Keratinocyte (primary cell): ENCODE results near the gene SPECC1L. TPM values are rescaled to one million over a fixed set of nuclear protein-coding genes. Genes with fewer than 3 reads are reported as not detected.

Experiments used
- DNase-seq: peaks from one replicate; pipeline ENCODE4 v3.0.0-alpha.2; 2011; ENCODE audit warnings: low read depth, missing footprints, low spot score
- FAIRE-seq: peaks from 2 replicates; lab custom pipeline; 2011; peaks lifted over from hg19 to GRCh38; lab: Jason Lieb, UNC
- H2AFZ ChIP-seq: 2 replicates; pipeline ENCODE4 v1.6.0; 2012; ENCODE audit warnings: low read length, control low read depth, inconsistent platforms; ENCODE audit not compliant: control insufficient read depth
- H3K27ac ChIP-seq: 2 replicates; pipeline ENCODE4 v1.5.1; 2011; ENCODE audit warnings: low read length; ENCODE audit not compliant: control insufficient read depth, insufficient read depth
- H3K27me3 ChIP-seq: 3 replicates; pipeline ENCODE4 v1.6.0; 2011; ENCODE audit warnings: low read length; ENCODE audit not compliant: control insufficient read depth, insufficient read depth; ENCODE audit errors: extremely low read depth
- H3K36me3 ChIP-seq, 2 experiments: 2 replicates in 1 of 2; 3 replicates in 1 of 2; pipeline ENCODE4 v1.5.1; 2011; ENCODE audit warnings: low read length in 2 of 2, mild to moderate bottlenecking in 1 of 2; ENCODE audit not compliant: control insufficient read depth in 2 of 2, insufficient read depth in 2 of 2; ENCODE audit errors: extremely low read depth in 1 of 2
- H3K4me1 ChIP-seq: 3 replicates; pipeline ENCODE4 v1.5.1; 2011; ENCODE audit warnings: low read length; ENCODE audit not compliant: control insufficient read depth, insufficient read depth; ENCODE audit errors: extremely low read depth
- H3K4me2 ChIP-seq: 3 replicates; pipeline ENCODE4 v1.6.0; 2011; ENCODE audit warnings: low read depth, low read length; ENCODE audit not compliant: control insufficient read depth, insufficient read depth; ENCODE audit errors: extremely low read depth
- H3K4me3 ChIP-seq, 3 experiments: fragments of 200-600 bp in 1 of 3; sonication (generic) in 1 of 3; 2 replicates in 2 of 3; 3 replicates in 1 of 3; pipeline ENCODE4 v1.5.1; 2011 to 2016; ENCODE audit warnings: low read length in 3 of 3, mild to moderate bottlenecking in 3 of 3, control low read depth in 2 of 3, inconsistent platforms in 1 of 3, low read depth in 1 of 3, mixed read lengths in 1 of 3, mixed run types in 1 of 3, moderate library complexity in 1 of 3; ENCODE audit not compliant: control insufficient read depth in 2 of 3, insufficient read depth in 2 of 3; ENCODE audit errors: extremely low read depth in 1 of 3
- H3K79me2 ChIP-seq: 2 replicates; pipeline ENCODE4 v1.6.0; 2012; ENCODE audit warnings: low read length; ENCODE audit not compliant: control insufficient read depth, insufficient read depth
- H3K9ac ChIP-seq: 3 replicates; pipeline ENCODE4 v1.6.0; 2011; ENCODE audit warnings: low read length; ENCODE audit not compliant: control insufficient read depth, insufficient read depth; ENCODE audit errors: extremely low read depth
- H3K9me1 ChIP-seq: 3 replicates; pipeline ENCODE4 v1.6.0; 2011; ENCODE audit warnings: low read length; ENCODE audit not compliant: control insufficient read depth, insufficient read depth; ENCODE audit errors: extremely low read depth
- H3K9me3 ChIP-seq: 2 replicates; pipeline ENCODE4 v1.5.1; 2012; ENCODE audit warnings: low read depth, low read length; ENCODE audit not compliant: control insufficient read depth
- H4K20me1 ChIP-seq: 3 replicates; pipeline ENCODE4 v1.6.0; 2011; ENCODE audit warnings: low read length; ENCODE audit not compliant: control insufficient read depth, insufficient read depth; ENCODE audit errors: extremely low read depth
- EZH2 ChIP-seq: IDR thresholded peaks from one replicate; pipeline ENCODE4 v1.6.1; 2012; ENCODE audit warnings: inconsistent platforms, mild to moderate bottlenecking, low read length, moderate library complexity
- dilution Hi-C: fragments of 300-500 bp; cut with MboI; formaldehyde crosslinking; loops from one replicate; pipeline ENCODE4 v1.7.0; 2020; ENCODE audit warnings: low sequenced_read_pairs; ENCODE audit not compliant: extremely low pct_ligation_motif_present
- polyA plus RNA-seq, 5 experiments: library from polyadenylated mRNA; depleted of rRNA in 3 of 5; stranded (reverse) in 3 of 5; stranded (forward) in 1 of 5; unstranded in 1 of 5; fragments of >200 nt; gene quantifications; 1 replicate in 1 of 5; 2 replicates in 3 of 5; 3 replicates in 1 of 5; pipeline versions ENCODE4 v1.2.1 to v1.2.3, GENCODE V29; 2011 to 2012; ENCODE audit warnings: missing spikeins in 2 of 5, low read depth in 1 of 5, low replicate concordance in 1 of 5
- TF ChIP-seq, protein P1 (sequence below), 3 experiments: IDR thresholded peaks in 1 of 3; conservative IDR thresholded peaks in 1 of 3; optimal IDR thresholded peaks in 1 of 3; 2 replicates in 2 of 3; 3 replicates in 1 of 3; pipeline versions ENCODE3 to v1.5.1; 2011; ENCODE audit warnings: low read length in 3 of 3, mild to moderate bottlenecking in 3 of 3, moderate library complexity in 2 of 3, control low read depth in 1 of 3, inconsistent platforms in 1 of 3; ENCODE audit not compliant: insufficient read depth in 2 of 3; ENCODE audit errors: extremely low read depth in 1 of 3

The SPECC1L gene
- polyA plus RNA-seq, 1 donor (not counting 4 experiments of a cell fraction or from before 2014, with no cell fraction given): 19.3 TPM

- no peak overlapping the region for H3K27ac ChIP-seq
- H3K9ac ChIP-seq: no peak overlapping the region
- H3K9me3 ChIP-seq: no peaks in the 10 kb centered on the region
- no peak overlapping the region for H3K4me3 ChIP-seq
- no peak overlapping the region for H2AFZ ChIP-seq
- no peaks in the 10 kb centered on the region for H4K20me1 ChIP-seq
- H3K79me2 ChIP-seq: no peaks in the 10 kb centered on the region
- H3K27me3 ChIP-seq: no peaks in the 10 kb centered on the region
- no peak for TF ChIP-seq EZH2
- TF ChIP-seq, protein P1, sequence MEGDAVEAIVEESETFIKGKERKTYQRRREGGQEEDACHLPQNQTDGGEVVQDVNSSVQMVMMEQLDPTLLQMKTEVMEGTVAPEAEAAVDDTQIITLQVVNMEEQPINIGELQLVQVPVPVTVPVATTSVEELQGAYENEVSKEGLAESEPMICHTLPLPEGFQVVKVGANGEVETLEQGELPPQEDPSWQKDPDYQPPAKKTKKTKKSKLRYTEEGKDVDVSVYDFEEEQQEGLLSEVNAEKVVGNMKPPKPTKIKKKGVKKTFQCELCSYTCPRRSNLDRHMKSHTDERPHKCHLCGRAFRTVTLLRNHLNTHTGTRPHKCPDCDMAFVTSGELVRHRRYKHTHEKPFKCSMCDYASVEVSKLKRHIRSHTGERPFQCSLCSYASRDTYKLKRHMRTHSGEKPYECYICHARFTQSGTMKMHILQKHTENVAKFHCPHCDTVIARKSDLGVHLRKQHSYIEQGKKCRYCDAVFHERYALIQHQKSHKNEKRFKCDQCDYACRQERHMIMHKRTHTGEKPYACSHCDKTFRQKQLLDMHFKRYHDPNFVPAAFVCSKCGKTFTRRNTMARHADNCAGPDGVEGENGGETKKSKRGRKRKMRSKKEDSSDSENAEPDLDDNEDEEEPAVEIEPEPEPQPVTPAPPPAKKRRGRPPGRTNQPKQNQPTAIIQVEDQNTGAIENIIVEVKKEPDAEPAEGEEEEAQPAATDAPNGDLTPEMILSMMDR (optimal IDR thresholded peaks at IDR 0.05 in 1 of 3, IDR thresholded peaks at IDR 0.05 in 1 of 3, conservative IDR thresholded peaks at IDR 0.05 in 1 of 3; ENCODE audit: extremely low read depth in 1 of 3, insufficient read depth in 2 of 3, low read length in 3 of 3): peak; percentile 40 to 51 (median 51)
- DNase-seq (no peak), FAIRE-seq (peak; percentile 73)
- no peaks in the 10 kb centered on the region for H3K9me1 ChIP-seq
- peaks cover 13 to 25% of the 10 kb centered on the region in 2 experiments for H3K36me3 ChIP-seq
- no peak overlapping the region for H3K4me2 ChIP-seq
- H3K4me1 ChIP-seq: peaks cover 4% of the 10 kb centered on the region
- dilution Hi-C loops: no loop called here
Observed at GRCh38 chr22:24325105-24325757, 54.6 kb downstream of the SPECC1L start.

- Histone ChIP-seq H3K4me1 (peaks cover 4% of the 10 kb centered on the region), H3K27me3 (no peaks in the 10 kb centered on the region), H2AFZ (no peak overlapping the region), H3K4me2 (no peak overlapping the region), H4K20me1 (no peaks in the 10 kb centered on the region), H3K79me2 (no peaks in the 10 kb centered on the region), H3K27ac (no peak overlapping the region), H3K36me3 (peaks cover 18 to 28% of the 10 kb centered on the region in 2 experiments), H3K9me1 (no peaks in the 10 kb centered on the region), H3K4me3 (no peak overlapping the region), H3K9me3 (no peaks in the 10 kb centered on the region), H3K9ac (no peak overlapping the region)
- DNase-seq (no peak), FAIRE-seq (no peak)
- no peak for TF ChIP-seq EZH2
- TF ChIP-seq, protein P1 (optimal IDR thresholded peaks at IDR 0.05 in 1 of 3, IDR thresholded peaks at IDR 0.05 in 1 of 3, conservative IDR thresholded peaks at IDR 0.05 in 1 of 3; ENCODE audit: extremely low read depth in 1 of 3, insufficient read depth in 2 of 3, low read length in 3 of 3): no peak
- dilution Hi-C loops: no loop called here
Observed at GRCh38 chr22:24326266-24326665, 55.6 kb downstream of the SPECC1L start.
